Loucy (cell line): ENCODE measurements around the gene GPX3.

ENCODE experiments used
- H2AFZ ChIP-seq: fragments of 200-600 bp; sonication (generic); 2 replicates; pipeline ENCODE4 v1.6.0; 2016; ENCODE audit warnings: antibody characterized with exemption, mild to moderate bottlenecking, low read length, moderate library complexity
- H3F3A ChIP-seq: fragments of 200-600 bp; 2 replicates; pipeline ENCODE4 v1.6.0; 2016; ENCODE audit warnings: antibody characterized with exemption, low read depth, mild to moderate bottlenecking
- H3K27me3 ChIP-seq: fragments of 200-600 bp; sonication (generic); 2 replicates; pipeline ENCODE4 v1.6.1; 2014; ENCODE audit warnings: low read length, mild to moderate bottlenecking; ENCODE audit not compliant: insufficient read depth, poor library complexity, severe bottlenecking
- H3K36me3 ChIP-seq: fragments of 200-600 bp; sonication (generic); 2 replicates; pipeline ENCODE4 v1.6.1; 2016; ENCODE audit warnings: low read length; ENCODE audit not compliant: insufficient read depth
- H3K4me1 ChIP-seq: fragments of 200-600 bp; sonication (generic); 2 replicates; pipeline ENCODE4 v1.5.1; 2014; ENCODE audit warnings: low read length, mild to moderate bottlenecking; ENCODE audit not compliant: insufficient read depth, poor library complexity, severe bottlenecking
- H3K4me2 ChIP-seq: fragments of 200-600 bp; sonication (generic); 2 replicates; pipeline ENCODE4 v1.6.0; 2014; ENCODE audit warnings: antibody characterized with exemption, low read length, low read depth, mild to moderate bottlenecking; ENCODE audit not compliant: poor library complexity, severe bottlenecking
- H3K4me3 ChIP-seq: fragments of 200-600 bp; sonication (generic); 2 replicates; pipeline ENCODE4 v1.5.1; 2014; ENCODE audit warnings: low read length, mild to moderate bottlenecking, mixed read lengths; ENCODE audit not compliant: poor library complexity, severe bottlenecking
- H3K79me2 ChIP-seq: fragments of 200-600 bp; sonication (generic); 2 replicates; pipeline ENCODE4 v1.6.1; 2014; ENCODE audit warnings: low read length; ENCODE audit not compliant: insufficient read depth
- H3K9ac ChIP-seq: fragments of 200-600 bp; sonication (generic); 2 replicates; pipeline ENCODE4 v1.6.0; 2014; ENCODE audit warnings: mild to moderate bottlenecking, low read depth, low read length, moderate library complexity; ENCODE audit not compliant: poor library complexity, severe bottlenecking
- H3K9me2 ChIP-seq: fragments of 200-600 bp; sonication (generic); replicated peaks from 2 replicates; pipeline ENCODE4 v1.6.1; 2016; ENCODE audit warnings: low read depth, low read length, mixed read lengths
- H3K9me3 ChIP-seq: fragments of 200-600 bp; sonication (generic); 2 replicates; pipeline ENCODE4 v1.6.1; 2014; ENCODE audit warnings: mild to moderate bottlenecking, antibody characterized with exemption, low read length, low read depth; ENCODE audit not compliant: insufficient read depth
- H4K20me1 ChIP-seq: fragments of 200-600 bp; sonication (generic); 2 replicates; pipeline ENCODE4 v1.6.0; 2014; ENCODE audit warnings: antibody characterized with exemption, low read length, mild to moderate bottlenecking; ENCODE audit not compliant: insufficient read depth, poor library complexity, severe bottlenecking
- EZH2phosphoT487 ChIP-seq: fragments of 200-600 bp; IDR thresholded peaks from 2 replicates; pipeline ENCODE4 v1.6.1; 2018; ENCODE audit warnings: antibody characterized with exemption, mild to moderate bottlenecking, moderate library complexity, borderline replicate concordance
- TF ChIP-seq, protein P1 (sequence below): fragments of 200-600 bp; sonication (generic); conservative IDR thresholded peaks from 2 replicates; pipeline ENCODE4 v1.5.1; 2014; ENCODE audit warnings: mild to moderate bottlenecking, antibody characterized with exemption, low read length

Gene GPX3

GRCh38 chr5:151038412-151038745 is 18.0 kb downstream of the GPX3 start:
- H2AFZ ChIP-seq: no peak overlapping the region
- H4K20me1 ChIP-seq: no peaks in the 10 kb centered on the region
- no peaks in the 10 kb centered on the region for H3K9me3 ChIP-seq
- H3K36me3 ChIP-seq: peaks cover 99% of the 10 kb centered on the region; the same call in 1 of the 2 replicates
- H3K27me3 ChIP-seq: no peaks in the 10 kb centered on the region
- no peaks in the 10 kb centered on the region for H3K4me1 ChIP-seq
- H3K9ac ChIP-seq: no peak overlapping the region
- H3K4me3 ChIP-seq: no peak overlapping the region
- H3F3A ChIP-seq: no peaks in the 10 kb centered on the region
- H3K9me2 ChIP-seq: no peaks in the 10 kb centered on the region
- TF ChIP-seq EZH2phosphoT487: no peak
- TF ChIP-seq, protein P1, sequence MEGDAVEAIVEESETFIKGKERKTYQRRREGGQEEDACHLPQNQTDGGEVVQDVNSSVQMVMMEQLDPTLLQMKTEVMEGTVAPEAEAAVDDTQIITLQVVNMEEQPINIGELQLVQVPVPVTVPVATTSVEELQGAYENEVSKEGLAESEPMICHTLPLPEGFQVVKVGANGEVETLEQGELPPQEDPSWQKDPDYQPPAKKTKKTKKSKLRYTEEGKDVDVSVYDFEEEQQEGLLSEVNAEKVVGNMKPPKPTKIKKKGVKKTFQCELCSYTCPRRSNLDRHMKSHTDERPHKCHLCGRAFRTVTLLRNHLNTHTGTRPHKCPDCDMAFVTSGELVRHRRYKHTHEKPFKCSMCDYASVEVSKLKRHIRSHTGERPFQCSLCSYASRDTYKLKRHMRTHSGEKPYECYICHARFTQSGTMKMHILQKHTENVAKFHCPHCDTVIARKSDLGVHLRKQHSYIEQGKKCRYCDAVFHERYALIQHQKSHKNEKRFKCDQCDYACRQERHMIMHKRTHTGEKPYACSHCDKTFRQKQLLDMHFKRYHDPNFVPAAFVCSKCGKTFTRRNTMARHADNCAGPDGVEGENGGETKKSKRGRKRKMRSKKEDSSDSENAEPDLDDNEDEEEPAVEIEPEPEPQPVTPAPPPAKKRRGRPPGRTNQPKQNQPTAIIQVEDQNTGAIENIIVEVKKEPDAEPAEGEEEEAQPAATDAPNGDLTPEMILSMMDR: no peak
- H3K79me2 ChIP-seq: no peaks in the 10 kb centered on the region
- H3K4me2 ChIP-seq: no peak overlapping the region

GRCh38 chr5:151038801-151039238 is 18.4 kb downstream of the GPX3 start:
- Histone ChIP-seq H3K9me2 (no peaks in the 10 kb centered on the region), H3K79me2 (no peaks in the 10 kb centered on the region), H3K36me3 (peaks cover 99% of the 10 kb centered on the region; the same call in 1 of the 2 replicates)

GRCh38 chr5:151039665-151040064 is 19.3 kb downstream of the GPX3 start:
- no peaks in the 10 kb centered on the region for H3K9me3 ChIP-seq
- H3K79me2 ChIP-seq: no peaks in the 10 kb centered on the region
- TF ChIP-seq, protein P1: no peak
- no peak for TF ChIP-seq EZH2phosphoT487
- H3K9me2 ChIP-seq: no peaks in the 10 kb centered on the region
- no peak overlapping the region for H3K4me2 ChIP-seq
- H4K20me1 ChIP-seq: no peaks in the 10 kb centered on the region
- H3K4me1 ChIP-seq: no peaks in the 10 kb centered on the region
- no peaks in the 10 kb centered on the region for H3K27me3 ChIP-seq
- H3K36me3 ChIP-seq: peaks cover 99% of the 10 kb centered on the region
- no peak overlapping the region for H3K9ac ChIP-seq
- H2AFZ ChIP-seq: no peak overlapping the region
- no peaks in the 10 kb centered on the region for H3F3A ChIP-seq
- no peak overlapping the region for H3K4me3 ChIP-seq

More at GRCh38 chr5:151038801-151039238, 18.4 kb downstream of the GPX3 start:
- Histone ChIP-seq H3K4me3 (no peak overlapping the region), H3K9ac (no peak overlapping the region), H2AFZ (no peak overlapping the region), H3K9me3 (no peaks in the 10 kb centered on the region), H4K20me1 (no peaks in the 10 kb centered on the region), H3K4me2 (no peak overlapping the region), H3K27me3 (no peaks in the 10 kb centered on the region), H3K4me1 (no peaks in the 10 kb centered on the region), H3F3A (no peaks in the 10 kb centered on the region)
- TF ChIP-seq, protein P1: no peak
- TF ChIP-seq EZH2phosphoT487: no peak
